ENCODE measurements around the gene HMCN2.

HMCN2 gene

DNA sequence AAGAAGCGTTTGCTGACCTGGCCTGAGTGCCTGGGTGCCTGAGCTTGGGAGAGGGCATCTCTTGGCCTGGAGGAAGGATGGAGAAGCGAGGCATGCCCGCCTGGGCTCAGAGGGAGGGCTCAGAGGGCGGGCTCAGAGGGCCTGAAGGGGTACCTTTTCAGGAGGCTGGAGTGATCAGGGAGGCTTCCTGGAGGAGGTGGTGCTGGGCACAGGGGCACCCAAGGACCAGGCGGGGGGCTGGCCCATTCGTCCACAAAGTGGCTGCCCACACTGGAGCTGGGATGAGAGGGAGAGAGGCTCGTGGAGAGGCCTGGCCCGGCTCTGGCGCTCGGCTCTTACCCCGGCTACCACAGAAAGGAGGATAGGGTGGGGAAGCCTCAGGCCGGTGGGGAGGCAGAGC lies 212.0 kb downstream of the HMCN2 start:
- no peak for DNase-seq

DNA sequence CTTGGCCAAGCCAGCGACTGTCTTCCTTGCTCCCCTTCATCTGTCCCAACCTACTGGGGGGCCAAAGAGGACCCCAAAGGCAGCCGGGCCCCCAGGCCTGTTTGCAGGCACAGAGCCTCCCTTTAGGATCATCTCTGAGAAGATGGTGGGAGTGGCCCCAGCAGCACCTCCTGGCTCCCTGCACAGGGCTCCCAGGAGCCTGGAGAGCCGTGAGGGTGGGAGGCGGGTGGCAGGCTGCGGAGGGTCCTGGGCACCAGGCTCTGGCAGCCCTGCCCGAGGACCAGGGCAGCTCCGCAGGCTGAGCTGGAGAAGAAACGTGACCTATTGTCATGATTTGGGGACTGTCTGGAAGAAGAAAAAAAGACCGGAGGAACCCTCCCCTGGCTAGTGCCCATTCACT lies 212.6 kb downstream of the HMCN2 start:
- no peak for DNase-seq

- no peak for DNase-seq
These were observed 213.4 kb downstream of the HMCN2 start for GRCh38 chr9:130478736-130479575.

DNA sequence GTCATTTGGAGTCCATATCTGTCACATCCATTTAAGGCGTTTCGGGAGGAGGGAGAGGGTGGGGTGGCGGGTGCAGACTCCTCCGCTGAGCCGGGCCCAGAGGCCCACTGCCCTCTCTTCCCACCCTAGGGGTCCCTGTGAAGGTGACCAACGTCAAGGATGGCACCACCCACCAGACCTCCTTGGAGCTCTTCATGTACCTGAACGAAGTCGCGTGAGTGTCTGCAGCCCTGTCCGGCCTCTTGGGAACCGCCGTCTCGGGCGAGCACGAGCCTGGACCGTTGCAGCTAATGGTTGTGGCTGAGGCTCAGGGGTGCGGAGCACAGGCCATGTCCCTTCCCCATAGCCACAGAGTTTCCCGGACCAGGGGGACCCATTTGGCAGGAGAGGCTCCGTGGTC lies 214.0 kb downstream of the HMCN2 start:
- DNase-seq: no peak

DNA sequence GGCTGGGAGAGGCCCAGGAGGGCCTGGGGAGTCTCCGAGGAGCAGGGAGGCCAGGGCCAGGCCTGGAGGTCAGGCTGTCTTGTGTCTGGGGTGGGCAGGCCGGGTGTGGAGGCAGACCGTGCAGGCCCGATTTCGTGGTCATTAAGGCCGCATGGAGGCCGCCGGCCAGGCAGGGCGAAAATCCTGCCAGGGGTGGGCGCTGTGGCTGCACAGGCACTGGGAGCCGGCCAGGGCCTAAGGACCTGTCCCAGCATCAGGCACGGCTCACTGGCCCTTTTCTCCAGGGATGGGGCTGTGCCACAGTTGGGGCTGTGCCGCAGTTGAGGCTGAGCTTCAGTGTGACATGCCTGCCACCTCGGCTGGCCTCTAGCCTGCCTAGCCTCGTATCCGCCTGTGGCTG lies 215.1 kb downstream of the HMCN2 start:
- no peak for DNase-seq

- no peak for DNase-seq
These were observed 216.9 kb downstream of the HMCN2 start for GRCh38 chr9:130482463-130482862.

GRCh38 chr9:130483371-130483971 lies 217.9 kb downstream of the HMCN2 start:
- no peak for DNase-seq

All from activated T-cell treated with anti-CD3 and anti-CD28 coated beads, Interleukin-2, amount 50 U/mL, for 48 hours (primary cell).